ENCODE measurements around the gene PIK3R1. TPM values are rescaled to one million over a fixed set of nuclear protein-coding genes. Genes with fewer than 3 reads are reported as not detected.

The PIK3R1 gene
- polyA plus RNA-seq, 1 donor (not counting 4 experiments of a cell fraction or from before 2014, with no cell fraction given) = 16.7 TPM

GRCh38 chr5:68237715-68238114, 22.2 kb downstream of the PIK3R1 start:
- no peaks in the 10 kb centered on the region for H3K36me3 ChIP-seq (ENCODE audit: control insufficient read depth in 2 of 2, extremely low read depth in 1 of 2, insufficient read depth in 2 of 2, low read length in 2 of 2)
- no peak overlapping the region for H3K27ac ChIP-seq (ENCODE audit: control insufficient read depth, insufficient read depth, low read length)
- H2AFZ ChIP-seq (ENCODE audit: control insufficient read depth, low read length) = no peak overlapping the region
- H3K9me3 ChIP-seq (ENCODE audit: control insufficient read depth, low read depth, low read length) = no peaks in the 10 kb centered on the region
- FAIRE-seq = no peak
- H3K4me2 ChIP-seq (ENCODE audit: control insufficient read depth, extremely low read depth, insufficient read depth, low read depth, low read length) = no peak overlapping the region
- H3K4me3 ChIP-seq (ENCODE audit: control insufficient read depth in 2 of 3, extremely low read depth in 1 of 3, insufficient read depth in 2 of 3, low read depth in 1 of 3, low read length in 3 of 3) = no peak overlapping the region
- DNase-seq (ENCODE audit: low read depth, low spot score) = no peak
- no peak for TF ChIP-seq EZH2 (IDR thresholded peaks at IDR 0.05; ENCODE audit: low read length)
- TF ChIP-seq CTCF (optimal IDR thresholded peaks at IDR 0.05 in 1 of 3, IDR thresholded peaks at IDR 0.05 in 1 of 3, conservative IDR thresholded peaks at IDR 0.05 in 1 of 3; ENCODE audit: extremely low read depth in 1 of 3, insufficient read depth in 2 of 3, low read length in 3 of 3) = no peak
- no peaks in the 10 kb centered on the region for H3K9me1 ChIP-seq (ENCODE audit: control insufficient read depth, extremely low read depth, insufficient read depth, low read length)
- dilution Hi-C loops (cut with MboI; ENCODE audit: extremely low pct_ligation_motif_present, low sequenced_read_pairs) = no loop called here
- no peaks in the 10 kb centered on the region for H4K20me1 ChIP-seq (ENCODE audit: control insufficient read depth, extremely low read depth, insufficient read depth, low read length)
- H3K27me3 ChIP-seq (ENCODE audit: control insufficient read depth, extremely low read depth, insufficient read depth, low read length) = no peaks in the 10 kb centered on the region
- H3K9ac ChIP-seq (ENCODE audit: control insufficient read depth, extremely low read depth, insufficient read depth, low read length) = no peak overlapping the region
- H3K79me2 ChIP-seq (ENCODE audit: control insufficient read depth, insufficient read depth, low read length) = peaks cover 27% of the 10 kb centered on the region
- H3K4me1 ChIP-seq (ENCODE audit: control insufficient read depth, extremely low read depth, insufficient read depth, low read length) = peaks cover 6% of the 10 kb centered on the region

GRCh38 chr5:68239487-68239886, 23.9 kb downstream of the PIK3R1 start:
- no peak overlapping the region for H3K27ac ChIP-seq (ENCODE audit: control insufficient read depth, insufficient read depth, low read length)

More at GRCh38 chr5:68239487-68239886, 23.9 kb downstream of the PIK3R1 start:
- Histone ChIP-seq H3K36me3 (ENCODE audit: control insufficient read depth in 2 of 2, extremely low read depth in 1 of 2, insufficient read depth in 2 of 2, low read length in 2 of 2) (peaks cover 0 to 4% of the 10 kb centered on the region in 2 experiments), H3K9me1 (ENCODE audit: control insufficient read depth, extremely low read depth, insufficient read depth, low read length) (no peaks in the 10 kb centered on the region), H3K9me3 (ENCODE audit: control insufficient read depth, low read depth, low read length) (no peaks in the 10 kb centered on the region), H4K20me1 (ENCODE audit: control insufficient read depth, extremely low read depth, insufficient read depth, low read length) (no peaks in the 10 kb centered on the region), H3K4me2 (ENCODE audit: control insufficient read depth, extremely low read depth, insufficient read depth, low read depth, low read length) (peak overlapping the region; percentile 46), H3K4me3 (ENCODE audit: control insufficient read depth in 2 of 3, extremely low read depth in 1 of 3, insufficient read depth in 2 of 3, low read depth in 1 of 3, low read length in 3 of 3) (no peak overlapping the region), H2AFZ (ENCODE audit: control insufficient read depth, low read length) (no peak overlapping the region), H3K79me2 (ENCODE audit: control insufficient read depth, insufficient read depth, low read length) (peaks cover 20% of the 10 kb centered on the region), H3K27me3 (ENCODE audit: control insufficient read depth, extremely low read depth, insufficient read depth, low read length) (no peaks in the 10 kb centered on the region), H3K4me1 (ENCODE audit: control insufficient read depth, extremely low read depth, insufficient read depth, low read length) (peaks cover 6% of the 10 kb centered on the region), H3K9ac (ENCODE audit: control insufficient read depth, extremely low read depth, insufficient read depth, low read length) (no peak overlapping the region)
- DNase-seq (ENCODE audit: low read depth, low spot score) (no peak), FAIRE-seq (peak; percentile 79)
- dilution Hi-C loops (cut with MboI; ENCODE audit: extremely low pct_ligation_motif_present, low sequenced_read_pairs) = no loop called here
- TF ChIP-seq EZH2 (IDR thresholded peaks at IDR 0.05; ENCODE audit: low read length) = no peak
- TF ChIP-seq CTCF (optimal IDR thresholded peaks at IDR 0.05 in 1 of 3, IDR thresholded peaks at IDR 0.05 in 1 of 3, conservative IDR thresholded peaks at IDR 0.05 in 1 of 3; ENCODE audit: extremely low read depth in 1 of 3, insufficient read depth in 2 of 3, low read length in 3 of 3) = no peak

Data from keratinocyte (primary cell).